K562 (cell line): ENCODE data around the gene HDAC1. TPM values are rescaled to one million over a fixed set of nuclear protein-coding genes. Genes with fewer than 3 reads are reported as not detected.

Experiments
- ATAC-seq: fragments of 200-7000 bp; cut with Tn5 transposase; 3 replicates; pipeline ENCODE4 v1.9.1; 2020; ENCODE audit warnings: moderate library complexity
- BruUV-seq: library from RNA; stranded (reverse); fragments of 400-500 nt; replicated peaks from 2 replicates; lab custom pipeline; 2021; lab: Mats Ljungman, UMichigan
- CTCF ChIA-PET: fragments of 300-600 bp; formaldehyde crosslinking; extraction: SDS; loops from one replicate; lab custom pipeline; 2021; ENCODE audit warnings: low intra/inter-chr PET ratio; lab: Yijun Ruan, JAX
- POLR2A ChIA-PET: fragments of 300-600, 350-650 bp; sonication (Branson Sonifier 250); formaldehyde crosslinking; extraction: SDS; loops from one replicate; lab custom pipeline; 2021; ENCODE audit warnings: antibody characterized with exemption, inconsistent platforms; lab: Yijun Ruan, JAX
- DNase-seq, 4 experiments: peaks; one replicate each; pipeline versions ENCODE4 v3.0.0 to v3.0.0-alpha.2; 2011 to 2018; ENCODE audit warnings: low spot score in 3 of 4, mixed read lengths in 3 of 4; ENCODE audit errors: extremely low read depth in 1 of 4
- FAIRE-seq: peaks from 2 replicates; lab custom pipeline; 2011; peaks lifted over from hg19 to GRCh38; lab: Jason Lieb, UNC
- H2AFZ ChIP-seq: 2 replicates; pipeline ENCODE4 v1.6.0; 2011; ENCODE audit warnings: low read depth, low read length, control low read depth, inconsistent platforms
- H3K27ac ChIP-seq: fragments of 200-600 bp; 3 replicates; pipeline ENCODE4 v1.8.0; 2011; ENCODE audit warnings: low read depth, mild to moderate bottlenecking, control low read depth, inconsistent platforms, low read length, moderate library complexity, mixed read lengths; ENCODE audit errors: extremely low read depth
- H3K27me3 ChIP-seq, 2 experiments: fragments of 300-600 bp in 1 of 2; 2 replicates in 1 of 2; 3 replicates in 1 of 2; pipeline versions ENCODE4 v1.6.0 to v1.8.0; 2011; ENCODE audit warnings: inconsistent platforms in 2 of 2, low read length in 2 of 2, mild to moderate bottlenecking in 1 of 2, mixed read lengths in 1 of 2, moderate library complexity in 1 of 2; ENCODE audit not compliant: control insufficient read depth in 2 of 2, insufficient read depth in 2 of 2
- H3K36me3 ChIP-seq: fragments of 300-600 bp; 3 replicates; pipeline ENCODE4 v1.8.0; 2011; ENCODE audit warnings: mild to moderate bottlenecking, low read length, inconsistent platforms; ENCODE audit not compliant: control insufficient read depth, insufficient read depth
- H3K4me1 ChIP-seq, 2 experiments: fragments of 200-600 bp in 1 of 2; replicated peaks in 1 of 2; 2 replicates in 1 of 2; 3 replicates in 1 of 2; pipeline versions ENCODE4 v1.5.1 to v1.8.0; 2011; ENCODE audit warnings: inconsistent platforms in 2 of 2, low read length in 2 of 2, mild to moderate bottlenecking in 1 of 2, mixed read lengths in 1 of 2, moderate library complexity in 1 of 2; ENCODE audit not compliant: control insufficient read depth in 2 of 2, insufficient read depth in 2 of 2
- H3K4me2 ChIP-seq: 2 replicates; pipeline ENCODE4 v1.6.1; 2011; ENCODE audit warnings: low read length, control low read depth, inconsistent platforms, mixed read lengths; ENCODE audit not compliant: insufficient read depth
- H3K4me3 ChIP-seq: fragments of 200-600 bp; sonication (generic), shearing (Covaris generic); 2 replicates; pipeline ENCODE4 v1.5.1; 2016; ENCODE audit warnings: control low read depth, inconsistent platforms
- H3K79me2 ChIP-seq: fragments of 200-600 bp; 3 replicates; pipeline ENCODE4 v1.8.0; 2011; ENCODE audit warnings: low read length, inconsistent platforms; ENCODE audit not compliant: control insufficient read depth, insufficient read depth
- H3K9ac ChIP-seq, 2 experiments: 2 replicates each; pipeline versions ENCODE4 v1.6.0 to v1.6.1; 2011; ENCODE audit warnings: low read depth in 2 of 2, low read length in 2 of 2, control low read depth in 1 of 2, inconsistent platforms in 1 of 2, mild to moderate bottlenecking in 1 of 2, mixed read lengths in 1 of 2; ENCODE audit not compliant: insufficient read depth in 1 of 2
- H3K9me1 ChIP-seq: one replicate; pipeline ENCODE4 v1.6.0; 2011; ENCODE audit warnings: inconsistent platforms, mild to moderate bottlenecking, low read length, moderate library complexity; ENCODE audit not compliant: control insufficient read depth, insufficient read depth
- H3K9me3 ChIP-seq: replicated peaks from 2 replicates; pipeline ENCODE4 v1.5.1; 2011; ENCODE audit warnings: low read depth, low read length, inconsistent platforms; ENCODE audit not compliant: control insufficient read depth, insufficient read depth
- H4K20me1 ChIP-seq: replicated peaks from 2 replicates; pipeline ENCODE4 v1.6.1; 2011; ENCODE audit warnings: low read length, inconsistent platforms, mixed read lengths; ENCODE audit not compliant: control insufficient read depth, insufficient read depth
- ARHGAP35 ChIP-seq: fragments of 450-650 bp; IDR thresholded peaks from 2 replicates; pipeline ENCODE4 v1.6.1; 2018; ENCODE audit not compliant: partially characterized antibody
- ARID1B ChIP-seq: fragments of 450-650 bp; IDR thresholded peaks from 2 replicates; pipeline ENCODE4 v1.6.1; 2016; ENCODE audit warnings: antibody characterized with exemption, mild to moderate bottlenecking, inconsistent platforms
- CBFA2T3 ChIP-seq: fragments of 450-650 bp; IDR thresholded peaks from 2 replicates; pipeline ENCODE4 v1.6.1; 2017
- DPF2 ChIP-seq: fragments of 450-650 bp; IDR thresholded peaks from 2 replicates; pipeline ENCODE4 v1.6.1; 2016
- MED1 ChIP-seq: sonication (generic); formaldehyde crosslinking; IDR thresholded peaks from 2 replicates; pipeline ENCODE4 v1.8.1; 2023; ENCODE audit warnings: missing genetic modification reagents, borderline replicate concordance
- NBN ChIP-seq: fragments of 450-650 bp; IDR thresholded peaks from 2 replicates; pipeline ENCODE4 v1.6.1; 2016; ENCODE audit warnings: low read depth, mild to moderate bottlenecking
- PATZ1 ChIP-seq: fragments of 250-450 bp; sonication (Bioruptor Pico); IDR thresholded peaks from 2 replicates; pipeline ENCODE4 v1.5.0; 2020; ENCODE audit warnings: mild to moderate bottlenecking, borderline replicate concordance
- PKNOX1 ChIP-seq: fragments of 450-650 bp; IDR thresholded peaks from 2 replicates; pipeline ENCODE4 v1.6.1; 2016
- RBM17 ChIP-seq: fragments of 200-400 bp; formaldehyde crosslinking; IDR thresholded peaks from 2 replicates; pipeline ENCODE4 v1.6.1; 2017; ENCODE audit warnings: low read depth, mild to moderate bottlenecking, low read length, borderline replicate concordance
- SMARCA4 ChIP-seq: fragments of 450-650 bp; IDR thresholded peaks from 2 replicates; pipeline ENCODE4 v1.6.1; 2016
- TAL1 ChIP-seq: fragments of 450-650 bp; IDR thresholded peaks from 2 replicates; pipeline ENCODE4 v1.6.1; 2016; ENCODE audit warnings: mild to moderate bottlenecking
- TCF3 ChIP-seq: sonication (generic); formaldehyde crosslinking; IDR thresholded peaks from 2 replicates; pipeline ENCODE4 v1.4.0; 2020; ENCODE audit warnings: mild to moderate bottlenecking, missing genetic modification reagents
- ZFX ChIP-seq: sonication (generic); formaldehyde crosslinking; IDR thresholded peaks from 2 replicates; pipeline ENCODE4 v1.8.0; 2022; ENCODE audit warnings: mild to moderate bottlenecking, missing genetic modification reagents, moderate library complexity
- ZKSCAN3 ChIP-seq: fragments of 250-450 bp; sonication (Bioruptor Pico); IDR thresholded peaks from 2 replicates; pipeline ENCODE4 v1.4.0; 2020
- ZNF639 ChIP-seq, 2 experiments: fragments of 200-800 bp in 1 of 2; sonication (Bioruptor generic) in 1 of 2; sonication (generic) in 1 of 2; formaldehyde crosslinking in 1 of 2; IDR thresholded peaks in 1 of 2; conservative IDR thresholded peaks in 1 of 2; 2 replicates each; pipeline versions ENCODE4 v1.5.0 to v1.6.1; 2016 to 2020; ENCODE audit warnings: missing compliant biosample characterization in 1 of 2, missing genetic modification characterization in 1 of 2, missing genetic modification reagents in 1 of 2
- ZNF696 ChIP-seq: fragments of 250-450 bp; sonication (Bioruptor Pico); conservative IDR thresholded peaks from 2 replicates; pipeline ENCODE4 v1.4.0; 2020; ENCODE audit warnings: mild to moderate bottlenecking, moderate library complexity
- in situ Hi-C: fragments of 300-500 bp; cut with MboI; formaldehyde crosslinking; loops from 4 replicates; pipeline ENCODE4 v1.15.0; 2018; ENCODE audit warnings: inconsistent platforms, mixed read lengths
- intact Hi-C: fragments of 100-400 bp; cut with micrococcal nuclease; formaldehyde crosslinking; loops from 2 replicates; pipeline ENCODE4 v1.14.2; 2022
- polyA plus RNA-seq, 8 experiments: library from polyadenylated mRNA; depleted of rRNA in 4 of 8; stranded (reverse) in 5 of 8; unstranded in 3 of 8; fragments of >200 nt; fragmentation: Nextera tagmentation in 2 of 8; fragmentation: Illumina TruSeq in 1 of 8; extraction: Ambion mirVana in 2 of 8; extraction: Trizol in 1 of 8; gene quantifications; 2 replicates each; pipeline versions ENCODE4 v1.2.1 to v1.2.3, GENCODE V29; 2011 to 2014; ENCODE audit warnings: inconsistent platforms in 1 of 8, missing spikeins in 1 of 8
- total RNA-seq, 7 experiments: library from RNA; depleted of rRNA in 6 of 7; stranded (reverse); fragments of >200 nt in 6 of 7; fragmentation: Illumina TruSeq in 2 of 7; extraction: Trizol in 2 of 7; gene quantifications; 2 replicates each; pipeline versions ENCODE4 v1.2.1 to v1.2.3, GENCODE V29; 2011 to 2021; ENCODE audit warnings: low replicate concordance in 1 of 7

Gene HDAC1
- total and polyA plus RNA-seq, 9 of the 15 experiments (the other 6 are each of a cell fraction or from before 2014, with no cell fraction given), result 169 to 384 (median 193) TPM

- ATAC-seq (peak; percentile 68), FAIRE-seq (peak; percentile 81), DNase-seq (peak in 3 of 4 experiments; percentile 40 to 58 (median 47))
- Histone ChIP-seq H4K20me1 (peaks cover 9% of the 10 kb centered on the region; the same call in 1 of the 2 replicates), H3K27ac (no peak overlapping the region), H3K36me3 (peaks cover 76% of the 10 kb centered on the region), H3K4me3 (no peak overlapping the region), H3K4me2 (peak overlapping the region; percentile 35; the same call in 1 of the 2 replicates), H3K9me3 (no peaks in the 10 kb centered on the region), H3K27me3 (no peaks in the 10 kb centered on the region), H3K9me1 (peaks cover 4% of the 10 kb centered on the region), H3K9ac (no peak overlapping the region), H3K4me1 (peaks cover 15 to 19% of the 10 kb centered on the region in 2 experiments; a peak in 4 of 5 replicates), H2AFZ (no peak overlapping the region), H3K79me2 (peaks cover 75% of the 10 kb centered on the region)
- TF ChIP-seq ZNF639 (CRISPR knock-in tag; conservative IDR thresholded peaks at IDR 0.05 in 1 of 2, IDR thresholded peaks at IDR 0.05 in 1 of 2) (no peak), ARHGAP35 (no peak), TCF3 (peak; percentile 40), DPF2 (peak; percentile 35; the same call in 1 of the 2 replicates), ARID1B (peak; percentile 53), NBN (no peak), CBFA2T3 (peak; percentile 65), SMARCA4 (no peak), PKNOX1 (0 out of 2 replicates have a peak, but pooled peaks have one; percentile 8), ZNF696 (CRISPR knock-in tag) (no peak), ZKSCAN3 (CRISPR knock-in tag) (no peak), MED1 (CRISPR knock-in tag) (no peak), RBM17 (no peak), PATZ1 (CRISPR knock-in tag) (no peak), ZFX (CRISPR knock-in tag) (no peak), TAL1 (peak; percentile 39; the same call in 1 of the 2 replicates)
- intact Hi-C loops, result no loop called here
- in situ Hi-C loops, result no loop called here
- no TSS peak for BruUV-seq
- ChIA-PET CTCF (no interaction called here), POLR2A (interaction anchor here (1.0 kb wide), 1 partner anchor 17 kb away, joined by 3 read pairs; no protein-coding TSS in a partner anchor)
Observed at GRCh38 chr1:32299327-32299726, 7.4 kb downstream of the HDAC1 start.
